Esophagus squamous epithelium (tissue), 4 donors: Measurements from ENCODE around the gene PSMA5.

Experiments used
- CTCF ChIP-seq, 6 experiments: fragments of 450-650 bp in 4 of 6; fragments of 200-600 bp in 2 of 6; sonication (generic) in 2 of 6; IDR thresholded peaks; one replicate each; pipeline ENCODE4 v1.5.1; 2016 to 2019; ENCODE audit warnings: antibody characterized with exemption in 6 of 6, mild to moderate bottlenecking in 4 of 6, moderate library complexity in 4 of 6
- POLR2A ChIP-seq, 4 donors: fragments of 450-650 bp; IDR thresholded peaks; one replicate each; pipeline ENCODE4 v1.6.1; 2017; ENCODE audit warnings: antibody characterized with exemption in 4 of 4, mild to moderate bottlenecking in 4 of 4, moderate library complexity in 3 of 4

- no peak for TF ChIP-seq CTCF (IDR thresholded peaks at IDR 0.05)
- no peak for TF ChIP-seq POLR2A (IDR thresholded peaks at IDR 0.05)
These were observed 8.2 kb upstream of the PSMA5 start for GRCh38 chr1:109434484-109434883.
